ENCODE data around the gene GPHB5.

The GPHB5 gene

DNA sequence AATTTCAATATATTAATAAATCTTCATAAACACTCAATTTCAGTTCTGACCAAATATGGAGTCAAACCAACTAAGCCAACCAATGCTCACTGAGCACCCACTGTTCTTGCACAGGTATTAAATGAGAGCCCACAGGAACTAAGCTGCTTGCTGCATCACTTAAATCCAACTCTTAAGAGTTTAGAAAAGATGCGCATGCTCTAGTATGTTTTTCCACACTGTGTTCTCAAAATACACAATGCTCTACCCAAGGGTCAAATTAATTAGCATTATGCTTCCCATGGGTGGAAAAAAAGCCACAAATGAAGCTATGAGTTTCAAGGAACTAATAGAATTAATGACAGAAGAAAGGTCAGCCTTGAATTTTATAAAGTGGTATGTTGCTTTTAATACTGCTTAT lies 3.7 kb upstream of the GPHB5 start:
- TF ChIP-seq USF1 (IDR thresholded peaks at IDR 0.05): no peak
- no peak for TF ChIP-seq MAX (IDR thresholded peaks at IDR 0.05)
- no peak for TF ChIP-seq REST (IDR thresholded peaks at IDR 0.05; ENCODE audit: low read depth)
- no peak for TF ChIP-seq TCF12 (IDR thresholded peaks at IDR 0.05; ENCODE audit: low read depth)
- TF ChIP-seq EP300 (IDR thresholded peaks at IDR 0.05; ENCODE audit: borderline replicate concordance): no peak
- TF ChIP-seq CREB1 (IDR thresholded peaks at IDR 0.05; ENCODE audit: low read depth): no peak
- no peak for TF ChIP-seq FOXM1 (IDR thresholded peaks at IDR 0.05; ENCODE audit: borderline replicate concordance, low read depth)
- no peak for TF ChIP-seq YY1 (IDR thresholded peaks at IDR 0.05; ENCODE audit: low read depth)
- TF ChIP-seq RAD21 (IDR thresholded peaks at IDR 0.05; ENCODE audit: low read depth): no peak
- TF ChIP-seq CEBPB (IDR thresholded peaks at IDR 0.05): no peak
- no peak for TF ChIP-seq NFIC (IDR thresholded peaks at IDR 0.05)
- no peak for TF ChIP-seq ZBTB7A (IDR thresholded peaks at IDR 0.05; ENCODE audit: low read depth)
- no peak for TF ChIP-seq TAF1 (IDR thresholded peaks at IDR 0.05; ENCODE audit: low read depth)
- TF ChIP-seq TEAD4 (IDR thresholded peaks at IDR 0.05): no peak
- no peak for TF ChIP-seq EGR1 (IDR thresholded peaks at IDR 0.05)

DNA sequence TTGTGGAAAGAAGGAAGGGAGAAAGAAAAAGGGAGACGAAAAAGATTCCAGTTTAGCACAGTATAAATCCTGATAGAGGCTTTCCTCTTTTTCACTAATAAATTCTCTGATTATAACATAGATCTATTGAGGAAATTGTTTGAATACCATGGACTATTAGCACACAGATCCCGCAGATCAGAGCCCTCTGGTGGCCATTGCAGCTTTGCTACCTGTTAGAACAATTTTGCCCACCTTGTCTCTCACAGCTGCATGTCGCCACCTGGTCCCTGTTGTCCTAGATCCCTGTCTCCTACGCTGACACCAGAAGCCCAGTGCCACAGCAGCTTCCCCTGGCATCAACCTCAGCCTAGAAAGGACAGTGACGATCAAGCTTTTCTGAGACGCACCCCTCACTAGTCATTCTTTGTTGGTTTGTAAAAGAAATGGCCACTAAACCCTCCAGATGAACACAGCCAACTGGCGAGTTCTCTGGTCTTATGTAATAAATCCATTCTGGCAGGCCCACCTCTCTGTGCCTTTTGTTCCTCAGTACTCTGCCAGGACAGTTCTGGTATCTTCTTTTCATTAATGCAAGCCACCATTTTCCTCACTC lies 9.9 kb downstream of the GPHB5 start:
- TF ChIP-seq REST (IDR thresholded peaks at IDR 0.05; ENCODE audit: low read depth) (no peak), RAD21 (IDR thresholded peaks at IDR 0.05; ENCODE audit: low read depth) (peak; percentile 43), TEAD4 (IDR thresholded peaks at IDR 0.05) (peak; percentile 35; the same call in 1 of the 2 replicates)

DNA sequence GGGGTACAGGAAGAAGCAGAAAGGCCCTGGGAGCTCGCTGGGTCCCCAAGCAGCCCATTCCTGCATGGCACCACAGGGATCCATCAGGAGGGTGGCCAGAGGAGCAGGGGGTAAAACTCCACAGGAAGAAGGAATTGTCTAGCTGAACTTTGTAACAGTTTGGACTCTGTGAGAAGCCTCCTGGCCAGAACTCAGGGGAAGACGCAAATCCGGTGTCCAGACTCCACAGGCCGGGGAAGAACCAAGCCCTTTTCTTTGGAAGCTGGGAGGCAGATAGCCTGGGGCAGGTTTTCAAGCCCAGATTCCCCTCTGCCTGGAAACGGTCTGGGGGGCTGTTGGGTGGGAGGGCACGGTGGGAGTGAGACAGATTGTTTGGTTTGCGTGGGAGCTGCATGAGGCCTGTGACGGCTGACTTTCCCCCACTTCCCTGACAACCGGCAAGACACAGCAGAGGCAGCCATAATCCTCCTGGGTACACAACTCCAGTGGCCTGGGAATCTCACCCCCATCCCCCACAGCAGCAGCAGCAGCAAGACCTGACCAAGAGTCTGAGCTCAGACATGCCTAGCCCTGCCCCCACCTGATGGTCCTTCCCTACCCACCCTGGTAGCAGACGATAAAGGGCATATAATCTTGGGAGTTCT lies 16.7 kb downstream of the GPHB5 start:
- TF ChIP-seq USF1 (IDR thresholded peaks at IDR 0.05): no peak
- no peak for TF ChIP-seq RAD21 (IDR thresholded peaks at IDR 0.05; ENCODE audit: low read depth)
- no peak for TF ChIP-seq REST (IDR thresholded peaks at IDR 0.05; ENCODE audit: low read depth)
- TF ChIP-seq EP300 (IDR thresholded peaks at IDR 0.05; ENCODE audit: borderline replicate concordance): no peak
- no peak for TF ChIP-seq TAF1 (IDR thresholded peaks at IDR 0.05; ENCODE audit: low read depth)
- no peak for TF ChIP-seq CREB1 (IDR thresholded peaks at IDR 0.05; ENCODE audit: low read depth)
- TF ChIP-seq MAX (IDR thresholded peaks at IDR 0.05): no peak
- no peak for TF ChIP-seq NFIC (IDR thresholded peaks at IDR 0.05)
- no peak for TF ChIP-seq CEBPB (IDR thresholded peaks at IDR 0.05)
- no peak for TF ChIP-seq TEAD4 (IDR thresholded peaks at IDR 0.05)
- no peak for TF ChIP-seq YY1 (IDR thresholded peaks at IDR 0.05; ENCODE audit: low read depth)
- no peak for TF ChIP-seq TCF12 (IDR thresholded peaks at IDR 0.05; ENCODE audit: low read depth)
- TF ChIP-seq FOXM1 (IDR thresholded peaks at IDR 0.05; ENCODE audit: borderline replicate concordance, low read depth): no peak
- TF ChIP-seq EGR1 (IDR thresholded peaks at IDR 0.05): no peak
- TF ChIP-seq ZBTB7A (IDR thresholded peaks at IDR 0.05; ENCODE audit: low read depth): no peak

DNA sequence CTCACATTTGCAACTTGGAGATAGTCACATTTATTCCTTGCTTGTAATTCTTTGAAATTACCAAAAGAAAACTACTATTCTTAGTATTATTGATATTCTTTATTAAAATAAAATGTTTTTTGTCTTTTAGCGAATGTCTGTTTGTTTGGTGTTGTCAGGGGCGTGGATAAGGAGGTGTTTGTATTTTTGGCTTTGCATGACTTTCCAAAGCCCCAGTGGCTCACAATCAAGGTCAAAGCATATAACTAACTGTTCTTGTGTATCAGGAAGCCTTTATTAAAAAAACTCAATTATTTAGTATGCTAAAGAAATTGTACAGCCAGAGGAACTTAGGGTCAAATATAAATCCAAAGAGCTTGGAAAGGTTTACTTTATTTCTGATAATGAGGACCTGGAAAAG lies 17.9 kb downstream of the GPHB5 start:
- TF ChIP-seq MAX (IDR thresholded peaks at IDR 0.05) (no peak), EGR1 (IDR thresholded peaks at IDR 0.05) (no peak), TCF12 (IDR thresholded peaks at IDR 0.05; ENCODE audit: low read depth) (no peak), ZBTB7A (IDR thresholded peaks at IDR 0.05; ENCODE audit: low read depth) (no peak)

All from Ishikawa (cell line).